IPS-15b (cell line): ENCODE results near the gene TENT4A.

ENCODE experiments used
- H3K27me3 ChIP-seq: one replicate; pipeline ENCODE4 v1.6.1; 2013; ENCODE audit warnings: low read length; ENCODE audit not compliant: control insufficient read depth, insufficient read depth
- H3K36me3 ChIP-seq: one replicate; pipeline ENCODE4 v1.6.1; 2013; ENCODE audit warnings: low read length; ENCODE audit not compliant: control insufficient read depth, insufficient read depth
- H3K4me1 ChIP-seq: one replicate; pipeline ENCODE4 v1.6.1; 2013; ENCODE audit warnings: mild to moderate bottlenecking, low read length; ENCODE audit not compliant: control insufficient read depth, insufficient read depth
- H3K4me3 ChIP-seq: one replicate; pipeline ENCODE4 v1.5.1; 2013; ENCODE audit warnings: low read depth, low read length
- H3K9ac ChIP-seq: one replicate; pipeline ENCODE4 v1.6.1; 2013; ENCODE audit warnings: low read depth, mild to moderate bottlenecking, low read length
- H3K9me3 ChIP-seq: one replicate; pipeline ENCODE4 v1.6.1; 2013; ENCODE audit warnings: mild to moderate bottlenecking, low read length; ENCODE audit not compliant: control insufficient read depth, insufficient read depth

The TENT4A gene

GRCh38 chr5:6786786-6787495 lies 73.7 kb downstream of the TENT4A start:
- Histone ChIP-seq H3K4me3 (no peak overlapping the region), H3K9me3 (no peaks in the 10 kb centered on the region), H3K9ac (no peak overlapping the region), H3K36me3 (no peaks in the 10 kb centered on the region), H3K4me1 (no peaks in the 10 kb centered on the region), H3K27me3 (peaks cover 2% of the 10 kb centered on the region)

DNA sequence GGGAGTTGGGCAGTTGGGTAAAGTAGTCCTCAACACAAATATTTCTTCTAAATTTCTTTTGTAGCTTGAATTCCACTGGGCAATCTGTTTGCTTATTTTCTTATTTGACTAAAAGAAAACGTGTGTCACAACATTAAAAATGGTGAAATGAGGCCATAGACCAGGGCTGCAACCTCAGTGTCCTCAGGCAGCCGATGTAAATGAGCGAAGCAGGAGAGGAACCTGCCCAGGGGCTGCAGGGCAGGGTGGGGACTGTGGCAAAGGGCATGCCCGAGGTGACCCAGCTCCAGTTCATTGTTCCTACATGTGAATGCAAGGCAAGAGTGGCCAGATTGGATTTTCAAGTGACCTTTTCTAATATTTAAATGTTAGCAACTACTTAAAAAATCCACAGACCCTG lies 74.7 kb downstream of the TENT4A start:
- H3K9me3 ChIP-seq, result no peaks in the 10 kb centered on the region
- no peaks in the 10 kb centered on the region for H3K36me3 ChIP-seq

DNA sequence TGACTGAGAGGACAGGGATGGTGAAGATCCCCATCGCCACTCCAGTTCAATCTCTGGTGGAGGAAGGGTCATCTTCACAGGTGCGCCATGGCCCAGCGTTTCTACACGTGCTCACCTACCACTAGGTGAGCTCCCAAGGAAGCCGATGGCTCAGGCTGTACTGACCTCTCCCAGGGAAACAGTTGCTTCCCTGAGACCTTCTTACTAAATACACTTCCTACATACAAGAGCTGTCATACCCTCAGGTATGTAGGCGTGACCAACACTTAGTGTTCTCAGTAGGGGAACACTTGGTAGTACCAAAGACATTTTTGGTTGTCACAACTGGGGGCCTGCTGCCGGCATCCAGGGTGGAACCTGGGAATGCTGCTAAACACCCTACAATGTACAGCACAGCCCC lies 75.2 kb downstream of the TENT4A start:
- H3K9me3 ChIP-seq, result no peaks in the 10 kb centered on the region
- no peaks in the 10 kb centered on the region for H3K4me1 ChIP-seq
- no peak overlapping the region for H3K4me3 ChIP-seq
- H3K27me3 ChIP-seq, result peaks cover 2% of the 10 kb centered on the region
- H3K36me3 ChIP-seq, result no peaks in the 10 kb centered on the region
- H3K9ac ChIP-seq, result no peak overlapping the region

More for the DNA sequence above, 74.7 kb downstream of the TENT4A start:
- Histone ChIP-seq H3K4me3 (no peak overlapping the region), H3K27me3 (peaks cover 2% of the 10 kb centered on the region), H3K4me1 (no peaks in the 10 kb centered on the region), H3K9ac (no peak overlapping the region)

- H3K9me3 ChIP-seq, result no peaks in the 10 kb centered on the region
- H3K4me3 ChIP-seq, result no peak overlapping the region
- H3K36me3 ChIP-seq, result no peaks in the 10 kb centered on the region
- H3K9ac ChIP-seq, result no peak overlapping the region
- H3K4me1 ChIP-seq, result no peaks in the 10 kb centered on the region
- peaks cover 2% of the 10 kb centered on the region for H3K27me3 ChIP-seq
Observed at GRCh38 chr5:6788956-6789649, 75.9 kb downstream of the TENT4A start.

GRCh38 chr5:6790346-6790865 lies 77.2 kb downstream of the TENT4A start:
- H3K27me3 ChIP-seq, result peaks cover 2% of the 10 kb centered on the region
- no peak overlapping the region for H3K9ac ChIP-seq
- no peaks in the 10 kb centered on the region for H3K9me3 ChIP-seq
- no peak overlapping the region for H3K4me3 ChIP-seq
- H3K36me3 ChIP-seq, result no peaks in the 10 kb centered on the region
- H3K4me1 ChIP-seq, result no peaks in the 10 kb centered on the region

GRCh38 chr5:6791031-6791430 lies 77.8 kb downstream of the TENT4A start:
- no peaks in the 10 kb centered on the region for H3K36me3 ChIP-seq
- H3K9ac ChIP-seq, result no peak overlapping the region
- peaks cover 2% of the 10 kb centered on the region for H3K27me3 ChIP-seq
- H3K4me3 ChIP-seq, result no peak overlapping the region
- no peaks in the 10 kb centered on the region for H3K4me1 ChIP-seq
- no peaks in the 10 kb centered on the region for H3K9me3 ChIP-seq

- H3K36me3 ChIP-seq, result no peaks in the 10 kb centered on the region
- no peak overlapping the region for H3K9ac ChIP-seq
Observed at GRCh38 chr5:6792376-6792775, 79.1 kb downstream of the TENT4A start.

DNA sequence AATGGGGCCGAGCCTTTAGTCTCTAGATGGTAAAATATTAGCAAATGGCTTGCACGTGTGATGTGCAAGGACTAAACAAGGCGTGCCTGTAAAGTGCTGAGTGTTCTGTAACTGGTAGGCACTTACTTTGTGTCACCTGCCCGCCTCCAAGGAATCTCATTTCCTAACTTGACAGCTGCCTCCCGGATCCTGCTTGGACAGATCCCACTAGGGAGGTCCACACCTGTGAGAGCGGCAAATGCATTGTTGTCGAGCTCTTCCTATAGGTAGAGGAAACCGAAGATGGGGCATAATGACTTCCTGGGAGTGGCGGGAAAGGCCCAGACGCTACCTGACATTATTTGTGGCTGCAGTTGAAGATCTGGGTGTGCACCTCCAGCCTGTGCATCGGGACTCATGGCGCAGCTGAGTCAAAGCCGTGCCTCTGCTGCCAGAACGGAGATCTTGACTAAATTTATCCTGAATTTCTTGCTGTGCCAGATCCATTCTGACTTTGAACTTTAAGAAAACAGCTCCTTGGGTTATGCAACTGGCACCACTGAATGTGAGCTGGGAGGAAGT lies 79.8 kb downstream of the TENT4A start:
- Histone ChIP-seq H3K4me1 (no peaks in the 10 kb centered on the region), H3K36me3 (no peaks in the 10 kb centered on the region), H3K9ac (no peak overlapping the region), H3K9me3 (no peaks in the 10 kb centered on the region), H3K27me3 (peaks cover 2% of the 10 kb centered on the region), H3K4me3 (no peak overlapping the region)

More at GRCh38 chr5:6792376-6792775, 79.1 kb downstream of the TENT4A start:
- Histone ChIP-seq H3K9me3 (no peaks in the 10 kb centered on the region), H3K4me1 (no peaks in the 10 kb centered on the region), H3K4me3 (no peak overlapping the region), H3K27me3 (peaks cover 2% of the 10 kb centered on the region)

GRCh38 chr5:6801236-6801635 lies 88.0 kb downstream of the TENT4A start:
- H3K9me3 ChIP-seq, result no peaks in the 10 kb centered on the region
- H3K4me3 ChIP-seq, result no peak overlapping the region
- no peaks in the 10 kb centered on the region for H3K4me1 ChIP-seq
- H3K9ac ChIP-seq, result no peak overlapping the region
- no peaks in the 10 kb centered on the region for H3K27me3 ChIP-seq
- no peaks in the 10 kb centered on the region for H3K36me3 ChIP-seq

- no peaks in the 10 kb centered on the region for H3K9me3 ChIP-seq
- H3K9ac ChIP-seq, result no peak overlapping the region
- no peaks in the 10 kb centered on the region for H3K36me3 ChIP-seq
- H3K4me3 ChIP-seq, result no peak overlapping the region
- H3K27me3 ChIP-seq, result no peaks in the 10 kb centered on the region
- H3K4me1 ChIP-seq, result no peaks in the 10 kb centered on the region
Observed at GRCh38 chr5:6803981-6804550, 90.8 kb downstream of the TENT4A start.

DNA sequence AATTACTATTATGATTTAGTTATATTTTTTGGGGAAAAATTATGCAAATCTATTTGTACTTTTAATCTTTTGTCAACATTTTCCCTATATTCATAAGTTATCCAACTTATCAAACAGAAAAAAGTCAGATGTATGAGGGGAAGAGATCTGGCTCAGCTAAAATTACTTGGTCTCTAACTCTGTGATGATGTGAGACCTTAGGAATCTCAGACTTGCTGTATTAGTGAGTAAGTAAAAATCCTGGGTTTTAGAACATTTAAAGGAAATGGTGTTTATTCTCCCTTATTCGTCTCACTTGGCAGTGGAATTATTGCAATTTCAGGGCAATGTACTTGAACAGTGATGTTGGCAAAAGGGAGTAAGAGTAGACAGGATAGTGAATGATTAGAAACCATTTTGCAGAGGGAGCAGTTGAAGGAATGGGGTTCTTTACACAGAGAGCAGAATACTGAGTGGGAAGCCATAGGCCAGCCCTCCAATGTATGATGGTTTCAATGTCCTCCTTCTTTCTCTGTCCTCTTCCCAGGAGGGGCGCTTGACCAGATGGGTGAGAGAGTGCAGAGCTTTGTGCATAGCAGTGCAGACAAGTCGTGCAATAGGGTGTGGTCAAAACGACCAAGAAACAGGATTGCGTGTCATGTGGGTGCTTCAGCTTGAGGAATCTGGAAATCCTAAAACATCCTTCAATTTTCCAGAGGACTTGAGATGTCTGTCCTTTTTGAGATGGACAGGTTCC lies 91.7 kb downstream of the TENT4A start:
- Histone ChIP-seq H3K4me3 (no peak overlapping the region), H3K4me1 (no peaks in the 10 kb centered on the region), H3K9me3 (no peaks in the 10 kb centered on the region), H3K9ac (no peak overlapping the region), H3K27me3 (no peaks in the 10 kb centered on the region), H3K36me3 (no peaks in the 10 kb centered on the region)
